PFSK-1 (cell line): ENCODE data around the gene TEX19.

ENCODE experiments used
- FOXP2 ChIP-seq: optimal IDR thresholded peaks from 2 replicates; pipeline ENCODE3; 2011; ENCODE audit warnings: borderline replicate concordance, control low read depth, inconsistent platforms; ENCODE audit not compliant: insufficient read depth; ENCODE audit errors: extremely low read length, extremely low read depth
- POLR2AphosphoS5 ChIP-seq: IDR thresholded peaks from 2 replicates; pipeline ENCODE4 v1.6.1; 2012; ENCODE audit warnings: low read depth, mild to moderate bottlenecking, control low read depth, low read length, moderate library complexity
- REST ChIP-seq, 2 experiments: IDR thresholded peaks; 2 replicates each; pipeline versions ENCODE4 v1.6.1 to v1.8.0; 2011 to 2012; ENCODE audit warnings: low read depth in 2 of 2, low read length in 2 of 2, control low read depth in 1 of 2, inconsistent platforms in 1 of 2, mild to moderate bottlenecking in 1 of 2, moderate library complexity in 1 of 2; ENCODE audit not compliant: insufficient read depth in 1 of 2
- SIN3A ChIP-seq: IDR thresholded peaks from 2 replicates; pipeline ENCODE4 v1.6.1; 2012; ENCODE audit warnings: mild to moderate bottlenecking, low read length, moderate library complexity, borderline replicate concordance; ENCODE audit not compliant: insufficient read depth
- TAF1 ChIP-seq: IDR thresholded peaks from 2 replicates; pipeline ENCODE4 v1.6.1; 2012; ENCODE audit warnings: low read length, control low read depth, borderline replicate concordance; ENCODE audit not compliant: insufficient read depth

Gene TEX19

GRCh38 chr17:82383411-82383810, 24.4 kb downstream of the TEX19 start:
- TF ChIP-seq FOXP2 (no peak), REST (IDR thresholded peaks at IDR 0.05; ENCODE audit: insufficient read depth in 1 of 2, low read depth in 2 of 2, low read length in 2 of 2) (no peak), POLR2AphosphoS5 (no peak)

DNA sequence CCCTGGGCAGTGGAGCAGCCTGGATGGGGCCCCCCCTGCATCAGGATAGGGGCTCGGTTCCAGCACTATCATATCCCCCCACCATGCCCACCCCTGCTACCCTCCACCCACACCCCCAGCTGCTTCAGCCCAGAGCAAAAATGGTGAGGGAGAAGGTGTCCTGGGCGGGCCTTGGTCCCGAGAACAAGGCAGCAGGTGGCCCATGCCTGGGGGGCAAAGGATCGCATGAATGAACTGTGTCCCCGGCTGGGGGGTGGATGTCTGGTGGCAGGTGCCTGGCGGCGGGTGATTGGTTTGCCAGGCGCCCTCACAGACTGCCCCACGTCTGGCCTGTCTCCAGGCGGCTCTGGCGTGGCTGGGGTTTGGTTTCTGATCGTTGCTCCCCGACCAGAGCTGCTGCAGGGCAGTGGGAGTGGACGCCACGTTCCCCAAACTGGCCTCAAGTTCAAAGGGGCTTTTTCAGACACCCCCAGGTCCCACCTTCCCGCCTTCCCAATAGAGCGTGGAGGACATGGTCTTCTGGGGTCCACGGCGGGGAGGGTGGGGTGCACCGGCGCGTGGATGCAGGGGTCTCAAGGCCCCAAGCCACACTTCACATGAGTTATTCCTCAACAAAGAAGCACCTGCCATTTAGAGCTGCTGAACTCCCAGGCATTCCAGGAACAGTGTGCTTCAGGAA, 25.1 kb downstream of the TEX19 start:
- TF ChIP-seq SIN3A: no peak
- no peak for TF ChIP-seq REST (IDR thresholded peaks at IDR 0.05; ENCODE audit: insufficient read depth in 1 of 2, low read depth in 2 of 2, low read length in 2 of 2)
- no peak for TF ChIP-seq TAF1
- TF ChIP-seq FOXP2: no peak
- no peak for TF ChIP-seq POLR2AphosphoS5

- no peak for TF ChIP-seq REST (IDR thresholded peaks at IDR 0.05; ENCODE audit: insufficient read depth in 1 of 2, low read depth in 2 of 2, low read length in 2 of 2)
- no peak for TF ChIP-seq SIN3A
- TF ChIP-seq POLR2AphosphoS5: no peak
Measured at GRCh38 chr17:82384730-82385481, 25.9 kb downstream of the TEX19 start.

GRCh38 chr17:82385559-82386254, 26.7 kb downstream of the TEX19 start:
- TF ChIP-seq POLR2AphosphoS5 (no peak), TAF1 (no peak), SIN3A (no peak), FOXP2 (no peak), REST (IDR thresholded peaks at IDR 0.05; ENCODE audit: insufficient read depth in 1 of 2, low read depth in 2 of 2, low read length in 2 of 2) (no peak)
